HL-60/S4 (cell line): ENCODE results near the gene UBALD1.
"Not testable (repeated sequence)": the region's sequence is repeated elsewhere in the genome, so short reads cannot be mapped to it uniquely, and the experiment has no call there.

Source experiments
- in situ Hi-C: fragments of 300-500 bp; cut with MboI; formaldehyde crosslinking; loops from 2 replicates; pipeline ENCODE4 v1.14.3; 2022; ENCODE audit warnings: low sequenced_read_pairs

The UBALD1 gene

DNA sequence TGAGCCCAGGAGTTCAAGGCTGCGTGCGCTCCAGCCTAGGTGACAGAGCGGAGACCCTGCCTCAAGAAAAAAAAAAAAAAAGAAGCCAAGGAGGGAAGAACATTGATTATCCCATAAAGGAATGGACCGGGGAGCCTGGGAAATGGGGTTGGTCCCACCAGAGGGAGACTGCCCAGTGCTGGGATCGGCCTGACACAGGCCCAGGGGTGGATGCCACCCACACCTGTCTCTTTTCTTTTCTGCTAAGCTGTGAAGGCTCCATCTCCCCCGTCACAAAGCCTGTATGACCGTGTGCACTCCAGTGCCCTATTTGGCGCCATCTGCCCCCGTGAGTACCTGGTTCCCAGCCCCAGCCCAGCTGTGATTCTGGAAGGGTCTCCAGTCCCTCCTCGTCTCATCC, 15.7 kb downstream of the UBALD1 start:
- in situ Hi-C loops, result no loop called here

DNA sequence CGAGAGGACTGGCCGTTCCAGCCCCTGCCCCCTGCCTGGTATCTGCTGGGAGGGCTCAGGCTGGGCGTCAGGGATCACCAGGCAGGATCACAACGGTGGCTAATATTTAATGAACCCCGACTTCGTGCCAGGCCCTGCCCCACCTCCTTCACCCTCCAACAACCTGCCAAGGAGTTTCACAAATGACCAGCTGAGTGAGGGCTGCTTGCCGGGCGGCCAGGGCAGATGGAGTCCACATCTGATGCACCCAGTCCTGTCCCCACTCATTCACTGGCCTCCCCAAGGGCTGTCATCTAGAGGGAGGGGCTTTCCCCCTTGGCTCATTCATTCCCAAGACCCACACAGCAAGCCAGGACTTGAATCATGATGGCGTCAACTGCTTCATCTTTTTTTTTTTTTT, 17.5 kb downstream of the UBALD1 start:
- in situ Hi-C loops, result no loop called here

DNA sequence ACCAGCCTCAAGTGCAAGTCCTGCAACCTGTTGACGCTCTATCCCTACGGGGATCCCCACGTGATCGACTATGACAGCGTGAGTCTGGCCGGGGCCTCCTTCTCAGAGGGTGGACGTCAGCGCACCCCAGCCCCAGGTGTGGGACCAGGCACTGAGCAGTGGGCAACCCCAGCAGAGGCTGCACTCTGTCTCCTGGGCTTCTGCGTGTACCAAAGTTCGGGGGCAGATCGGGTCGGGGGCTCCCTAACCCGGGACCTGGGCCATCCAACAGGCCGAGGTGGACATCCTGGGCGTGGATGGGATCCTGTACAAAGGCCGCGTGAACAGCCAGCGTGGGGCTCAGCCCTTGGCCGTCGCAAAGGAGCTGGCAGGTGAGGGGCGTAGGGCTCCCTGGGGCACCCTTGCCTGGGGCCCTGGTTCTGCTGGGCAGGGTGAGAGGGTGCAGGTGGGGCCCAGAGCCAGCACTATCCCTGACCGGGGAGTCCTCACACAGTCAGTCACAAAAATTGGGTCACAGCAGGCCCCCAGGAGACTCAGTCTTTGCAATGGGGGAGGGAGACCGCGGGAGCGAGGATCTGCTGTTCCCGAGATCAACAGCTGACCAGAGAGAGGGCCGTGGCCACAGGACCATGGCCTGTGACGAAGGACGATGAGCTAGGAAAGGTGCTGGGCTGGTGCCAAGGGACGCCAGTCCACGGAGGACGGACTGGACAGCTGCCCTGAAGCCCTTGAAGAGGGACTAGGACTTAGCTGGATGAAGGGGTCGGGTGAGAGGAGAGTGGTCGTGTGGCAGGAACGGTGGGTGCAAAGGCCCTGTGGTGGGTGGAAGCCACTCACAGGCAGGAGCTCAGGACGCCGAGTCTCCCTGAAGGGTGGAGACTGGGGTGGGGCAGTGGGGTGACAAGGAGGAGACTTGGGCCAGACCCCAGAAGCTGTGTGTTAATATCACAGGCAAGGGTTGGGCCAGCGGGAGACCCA, 20.0 kb downstream of the UBALD1 start:
- in situ Hi-C loops, result no loop called here

DNA sequence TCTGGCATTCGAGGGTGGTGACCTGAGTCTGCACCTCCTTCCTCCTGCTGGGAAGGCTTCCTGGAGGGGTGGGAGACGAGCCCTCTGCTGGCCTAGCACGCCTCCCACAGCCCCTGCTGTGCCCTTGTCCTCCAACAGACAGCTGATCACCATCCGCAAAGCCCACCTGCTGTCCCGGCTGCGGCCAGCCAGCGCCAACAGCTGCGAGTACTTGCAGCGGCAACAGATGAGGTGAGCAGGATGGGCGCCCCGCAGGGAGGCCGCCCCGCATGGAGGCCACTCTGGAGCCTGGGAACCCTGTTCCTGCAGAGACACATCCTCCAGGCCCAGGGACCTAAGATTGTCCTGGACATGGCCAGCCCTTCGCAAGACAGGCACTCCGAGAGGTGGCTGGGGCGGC, 21.6 kb downstream of the UBALD1 start:
- in situ Hi-C loops, result no loop called here

DNA sequence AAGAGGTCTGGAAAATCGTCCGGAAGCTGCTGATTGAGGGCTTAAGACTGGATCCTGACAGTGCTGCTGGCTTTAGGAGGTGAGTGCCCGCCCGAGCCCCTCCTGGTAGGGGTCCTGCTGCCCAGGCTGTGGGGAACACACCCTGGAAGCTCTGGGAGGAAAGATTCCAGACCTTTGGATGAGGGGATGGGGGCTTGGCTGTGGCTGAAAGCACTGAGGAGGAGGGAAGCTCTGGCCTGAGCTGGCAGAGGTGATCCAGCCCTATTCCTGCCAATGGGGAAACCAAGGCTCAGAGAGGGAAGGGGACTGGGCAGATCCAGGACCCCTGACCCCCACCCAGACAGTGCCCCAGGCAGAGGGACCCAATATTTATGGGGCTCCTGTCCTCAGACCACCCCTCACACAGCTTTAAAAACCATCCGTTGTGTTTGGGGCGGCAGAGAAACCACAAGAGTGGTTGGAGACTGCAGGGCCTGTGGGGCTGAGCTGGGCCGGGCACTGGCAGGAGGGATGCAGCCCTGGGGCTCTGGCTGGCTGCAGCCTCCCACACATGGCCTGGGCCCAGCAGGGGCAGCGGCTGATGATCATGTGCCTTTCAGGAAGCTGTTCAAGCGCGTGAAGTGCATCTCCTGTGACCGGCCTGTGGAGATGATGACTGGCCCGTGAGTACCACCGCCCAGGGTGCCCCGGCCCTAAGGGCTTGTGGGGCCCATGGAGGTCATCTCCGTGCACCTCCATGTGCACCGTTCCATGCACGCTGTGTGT, 22.8 kb downstream of the UBALD1 start:
- in situ Hi-C loops, result no loop called here

DNA sequence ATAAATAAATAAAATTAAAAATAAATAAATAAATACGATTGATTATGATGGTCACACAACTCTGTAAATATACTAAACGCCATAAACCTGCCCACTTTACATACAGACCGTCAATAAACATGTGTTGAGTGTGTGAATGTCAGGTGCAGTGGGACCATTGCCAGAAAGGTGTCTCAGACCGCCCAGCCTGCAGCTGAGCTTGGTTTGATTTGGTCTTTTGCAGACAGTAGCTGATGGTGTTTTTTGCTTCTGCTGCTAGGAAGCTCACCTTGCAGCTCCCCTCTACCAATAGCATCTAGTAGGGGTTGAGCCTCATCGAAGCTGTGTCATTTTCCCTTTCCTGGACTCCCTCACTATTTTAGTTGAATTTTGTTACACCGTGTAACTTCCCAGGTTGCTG, 23.5 kb downstream of the UBALD1 start:
- in situ Hi-C loops, result no loop called here

DNA sequence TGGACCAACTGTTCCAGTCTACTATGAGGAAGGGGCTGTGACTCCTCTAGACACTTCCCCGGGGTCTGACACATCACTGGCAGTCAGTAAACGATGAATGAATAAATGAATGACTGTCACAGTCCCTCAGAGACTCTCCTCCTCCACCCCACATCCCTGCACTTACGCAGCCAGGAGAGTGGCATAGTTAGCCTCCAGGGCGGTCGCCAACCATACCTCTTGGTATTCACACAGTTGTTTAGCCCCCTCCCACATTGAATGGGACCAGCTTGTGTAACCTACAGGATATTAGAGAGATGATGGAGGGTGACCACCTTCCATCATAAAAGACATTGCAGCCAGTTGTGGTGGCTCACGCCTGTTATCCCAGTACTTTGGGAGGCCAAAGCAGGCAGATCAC, 25.7 kb downstream of the UBALD1 start:
- in situ Hi-C loops, result no loop called here

DNA sequence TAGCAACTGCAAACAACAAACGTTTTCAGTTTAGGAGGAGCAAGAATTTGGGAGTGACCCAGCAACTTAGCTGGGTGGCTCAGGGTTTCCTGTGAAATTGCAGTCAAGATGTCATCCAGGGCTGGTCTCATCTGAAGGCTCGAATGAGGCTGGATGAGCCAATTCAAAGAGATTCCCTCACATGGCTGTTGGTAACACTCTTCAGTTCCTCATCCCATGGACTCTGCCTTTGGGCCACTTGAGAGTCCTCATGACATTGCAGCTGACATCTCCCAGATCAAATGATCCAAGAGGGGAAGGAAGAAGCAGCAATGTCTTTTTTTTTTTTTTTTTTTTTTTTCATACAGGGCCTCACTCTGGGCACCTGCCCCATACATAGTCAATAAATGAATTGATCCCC, 26.3 kb downstream of the UBALD1 start:
- in situ Hi-C loops, result no loop called here

DNA sequence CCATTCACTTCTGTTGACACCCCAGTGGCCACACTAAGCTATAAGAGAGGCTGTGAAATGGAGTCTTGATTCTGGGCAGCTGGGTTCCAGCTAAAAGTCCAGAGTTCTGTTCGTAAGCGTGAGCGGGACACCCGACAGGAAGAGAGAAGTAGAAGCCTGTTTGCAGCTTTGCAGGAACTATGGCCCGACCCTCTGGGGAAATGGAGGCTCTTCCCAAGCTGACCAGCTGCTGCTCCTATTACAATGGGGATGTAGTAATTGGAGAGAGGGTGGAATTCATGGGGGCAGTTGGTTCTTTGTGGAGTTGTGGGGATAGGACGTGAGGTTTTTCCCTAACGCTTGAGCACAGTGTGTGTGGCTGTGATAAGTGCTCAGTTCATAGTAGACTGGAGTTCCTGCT, 28.4 kb downstream of the UBALD1 start:
- in situ Hi-C loops, result no loop called here

DNA sequence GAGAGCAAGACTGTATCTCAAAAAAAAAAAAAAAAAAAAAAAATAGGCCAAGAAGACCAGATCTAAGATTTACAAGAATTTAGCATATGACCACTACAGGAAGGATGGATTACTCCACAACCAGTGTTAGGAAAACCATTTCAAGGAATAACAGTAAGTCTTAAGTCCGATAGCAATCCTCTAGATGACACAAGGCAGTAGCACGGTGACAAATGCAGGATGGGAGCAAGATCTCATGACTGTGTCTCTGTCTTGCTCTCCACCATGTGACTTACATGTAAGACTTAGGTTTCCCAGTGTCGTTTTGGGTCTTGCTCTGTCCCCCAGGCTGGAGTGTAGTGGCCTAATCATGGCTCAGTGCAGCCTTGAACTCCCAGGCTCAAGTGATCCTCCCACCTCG, 30.8 kb downstream of the UBALD1 start:
- in situ Hi-C loops, result no loop called here

DNA sequence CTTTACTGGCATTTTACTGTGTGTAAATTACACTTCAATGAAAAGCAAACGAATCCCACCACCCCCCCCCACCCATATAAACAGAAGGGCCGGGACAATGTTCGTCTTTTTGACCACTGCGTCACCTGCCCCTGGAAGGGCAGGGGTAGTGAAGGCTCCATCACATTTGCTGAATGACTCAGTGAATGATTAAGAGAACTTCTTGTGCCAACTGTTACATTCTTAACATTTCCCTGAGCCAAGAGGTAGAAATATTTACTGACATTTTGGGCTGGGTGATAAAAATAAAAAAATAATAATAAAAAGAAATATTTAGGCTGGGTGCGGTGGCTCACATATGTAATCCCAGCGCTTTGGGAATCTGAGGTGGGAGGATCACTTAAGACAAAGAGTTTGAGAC, 34.4 kb downstream of the UBALD1 start:
- in situ Hi-C loops, result no loop called here

DNA sequence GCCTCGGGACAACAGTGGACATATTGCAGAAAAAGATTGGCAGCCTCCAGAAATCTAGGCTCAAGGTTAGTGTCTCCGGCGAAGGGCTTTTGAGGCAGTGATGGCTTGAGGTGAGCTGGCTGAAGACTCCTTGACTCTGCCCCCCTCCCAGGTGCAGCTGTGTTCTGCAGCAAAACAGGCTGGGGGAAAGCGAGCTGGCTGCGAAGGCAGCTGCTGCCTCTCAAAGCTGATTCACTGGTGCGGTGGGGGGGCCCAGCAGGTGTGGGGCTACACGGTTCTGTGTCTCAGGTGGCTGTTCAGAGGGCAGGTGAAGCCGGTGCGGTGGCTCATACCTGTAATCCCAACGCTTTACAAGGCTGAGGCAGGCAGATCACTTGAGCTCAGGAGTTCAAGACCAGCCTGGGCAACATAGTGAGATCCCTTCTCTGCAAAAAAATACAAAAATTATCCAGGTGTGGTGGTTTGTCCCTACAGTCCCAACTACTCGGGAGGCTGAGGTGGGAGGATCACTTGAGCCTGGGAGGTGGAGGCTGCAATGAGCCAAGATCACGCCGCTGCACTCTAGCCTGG, 35.6 kb downstream of the UBALD1 start:
- in situ Hi-C loops, result no loop called here

DNA sequence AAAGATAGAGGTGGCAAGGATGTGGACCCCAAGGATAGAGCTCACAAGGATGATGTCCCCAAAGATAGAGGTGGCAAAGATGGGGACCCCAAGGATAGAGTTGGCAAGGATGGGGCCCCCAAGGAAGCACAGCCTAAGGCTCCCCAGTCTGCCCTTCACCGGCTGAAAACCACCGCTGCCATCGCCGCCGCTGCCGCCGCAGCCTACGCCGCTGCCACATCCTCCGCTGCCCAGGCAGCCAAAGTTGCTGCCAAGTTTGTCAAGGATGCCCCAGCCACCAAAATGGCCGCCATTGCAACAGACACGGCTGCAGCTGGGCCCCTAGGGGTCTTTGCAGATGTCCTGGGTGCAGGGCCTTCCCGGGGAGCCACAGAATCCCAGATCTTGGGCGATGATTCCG, 38.7 kb downstream of the UBALD1 start:
- in situ Hi-C loops, result no loop called here

DNA sequence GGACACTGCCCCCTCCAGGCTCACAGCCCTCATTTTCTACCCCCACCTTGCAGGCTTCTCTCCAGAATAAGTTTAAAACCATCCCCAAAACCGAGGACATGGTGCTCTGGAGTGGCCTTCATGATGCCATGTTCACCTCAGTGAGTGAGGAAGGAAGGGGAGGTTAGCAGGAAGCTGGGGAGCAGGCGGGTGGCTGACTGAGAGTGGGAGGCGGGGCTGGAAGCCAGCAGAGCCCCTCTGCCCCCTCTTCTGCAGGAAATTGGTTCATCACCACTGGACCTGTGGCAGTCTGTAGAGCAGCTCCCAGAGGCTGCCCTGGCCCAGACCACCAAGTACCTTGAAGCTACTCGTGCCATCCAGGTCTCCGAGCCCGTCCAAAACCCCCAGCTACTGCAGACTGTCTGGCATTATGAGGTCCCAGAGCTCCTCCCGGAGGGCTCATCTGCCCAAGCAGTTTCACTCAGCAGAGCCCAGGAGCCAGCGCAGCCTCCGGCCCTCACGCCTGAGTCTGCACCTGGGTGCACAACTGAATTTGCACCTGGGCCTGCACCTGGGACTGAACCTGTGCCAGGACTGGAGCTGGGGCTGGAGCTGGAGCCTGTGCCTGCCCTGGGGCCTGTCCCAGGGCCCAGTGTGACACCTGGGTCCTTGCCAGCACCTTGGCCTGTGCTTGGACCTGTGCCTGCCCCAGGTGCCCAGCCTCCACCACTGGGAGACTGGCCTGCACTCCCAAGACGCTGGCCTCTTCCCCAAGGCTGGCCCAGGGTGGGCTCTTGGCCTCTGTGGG, 39.6 kb downstream of the UBALD1 start:
- in situ Hi-C loops, result no loop called here

DNA sequence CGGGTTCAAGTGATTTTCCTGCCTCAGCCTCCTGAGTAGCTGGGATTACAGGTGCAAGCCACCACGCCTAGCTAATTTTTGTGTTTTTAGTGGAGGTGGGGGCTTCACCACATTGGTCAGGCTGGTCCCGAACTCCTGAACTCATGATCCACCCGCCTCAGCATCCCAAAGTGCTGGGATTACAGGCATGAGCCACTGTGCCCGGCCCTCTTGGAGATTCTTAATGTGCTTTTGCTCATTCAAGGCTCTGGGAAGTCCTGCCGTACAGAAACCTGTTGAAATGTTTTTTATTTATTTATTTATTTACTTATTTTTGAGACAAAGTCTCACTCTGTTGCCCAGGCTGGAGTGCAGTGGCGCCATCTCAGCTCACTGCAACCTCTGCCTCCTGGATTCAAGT, 40.8 kb downstream of the UBALD1 start:
- in situ Hi-C loops, result not testable (repeated sequence)

DNA sequence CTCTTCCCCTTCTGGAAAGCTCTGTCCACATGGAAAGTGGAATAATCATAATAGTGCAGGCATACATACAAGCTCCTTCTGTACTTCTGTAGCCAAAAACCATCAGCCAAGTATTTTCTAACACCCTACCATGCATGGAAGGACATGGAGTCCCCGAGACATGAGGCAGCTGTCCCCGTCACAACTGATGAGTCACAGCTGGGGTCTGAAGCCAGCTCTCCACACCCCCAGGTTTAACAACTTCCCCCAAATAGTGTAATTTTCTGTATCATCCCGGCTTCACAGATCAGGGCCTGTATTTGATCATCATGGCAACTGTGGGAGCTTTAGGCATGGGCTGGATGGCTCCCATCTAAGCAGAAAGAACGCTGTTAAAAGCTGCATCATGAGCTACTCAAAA, 42.0 kb downstream of the UBALD1 start:
- in situ Hi-C loops, result no loop called here

DNA sequence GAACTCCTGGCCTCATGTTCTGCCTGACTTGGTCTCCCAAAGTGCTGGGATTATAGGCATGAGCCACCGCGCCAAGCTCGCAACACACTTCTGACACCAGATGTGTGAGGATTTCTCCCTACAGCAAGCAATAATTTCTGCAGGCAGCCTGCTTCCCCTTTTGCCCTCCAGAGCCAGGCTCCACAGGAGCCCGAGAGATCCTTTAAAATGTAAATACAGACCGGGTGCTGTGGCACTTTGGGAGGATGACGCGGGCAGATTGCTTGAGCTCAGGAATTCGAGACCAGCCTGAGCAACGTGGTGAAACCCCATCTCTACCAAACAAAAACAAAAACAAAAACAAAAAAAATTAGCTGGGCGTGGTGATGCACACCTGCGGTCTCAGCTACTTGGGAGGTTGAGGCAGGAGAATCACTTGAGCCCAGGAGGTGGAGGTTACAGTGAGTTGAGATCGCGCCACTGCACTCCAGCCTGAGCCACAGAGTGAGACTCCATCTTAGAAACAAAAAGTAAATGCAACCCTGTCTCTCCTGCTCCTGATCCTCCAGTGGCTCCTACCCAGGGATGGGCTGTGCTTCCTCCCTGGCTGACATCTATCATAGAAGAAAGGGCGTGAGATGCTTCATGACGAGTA, 43.9 kb downstream of the UBALD1 start:
- in situ Hi-C loops, result no loop called here

DNA sequence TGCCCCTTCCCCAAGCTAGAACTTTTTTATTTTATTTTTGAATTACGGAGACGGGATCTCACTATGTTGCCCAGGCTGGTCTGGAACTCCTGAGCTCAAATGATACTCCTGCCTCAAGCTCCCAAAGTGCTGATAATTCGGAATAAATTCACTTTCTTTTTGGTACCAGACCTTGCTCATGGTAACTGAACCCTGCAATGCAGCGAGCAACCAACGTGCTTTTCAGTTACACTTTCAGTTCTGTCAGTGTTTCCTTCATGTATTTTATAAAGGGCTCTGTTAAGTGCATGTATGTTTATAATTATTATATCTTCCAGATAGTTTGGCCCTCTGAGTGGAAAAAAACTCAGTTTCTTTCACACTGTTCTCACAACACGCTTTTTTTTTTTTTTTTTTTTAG, 44.6 kb downstream of the UBALD1 start:
- in situ Hi-C loops, result no loop called here

DNA sequence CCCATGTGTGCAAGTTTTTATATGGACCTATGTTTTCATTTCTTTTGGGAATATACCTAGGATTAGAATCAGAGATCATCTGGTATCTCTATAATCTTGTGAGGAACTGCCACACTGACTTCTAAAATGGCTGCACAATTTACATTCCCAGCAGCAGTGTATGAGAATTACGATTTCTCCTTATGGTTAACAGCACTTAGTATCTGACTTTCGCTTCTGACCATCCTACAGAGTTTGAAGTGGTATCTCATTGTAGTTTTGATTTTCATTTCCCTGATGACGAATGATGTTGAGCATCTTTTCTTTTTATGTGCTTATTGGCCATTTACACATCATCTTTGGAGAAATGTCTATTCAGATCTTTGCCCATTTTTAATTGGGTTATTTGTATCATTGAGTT, 48.5 kb downstream of the UBALD1 start:
- in situ Hi-C loops, result no loop called here

DNA sequence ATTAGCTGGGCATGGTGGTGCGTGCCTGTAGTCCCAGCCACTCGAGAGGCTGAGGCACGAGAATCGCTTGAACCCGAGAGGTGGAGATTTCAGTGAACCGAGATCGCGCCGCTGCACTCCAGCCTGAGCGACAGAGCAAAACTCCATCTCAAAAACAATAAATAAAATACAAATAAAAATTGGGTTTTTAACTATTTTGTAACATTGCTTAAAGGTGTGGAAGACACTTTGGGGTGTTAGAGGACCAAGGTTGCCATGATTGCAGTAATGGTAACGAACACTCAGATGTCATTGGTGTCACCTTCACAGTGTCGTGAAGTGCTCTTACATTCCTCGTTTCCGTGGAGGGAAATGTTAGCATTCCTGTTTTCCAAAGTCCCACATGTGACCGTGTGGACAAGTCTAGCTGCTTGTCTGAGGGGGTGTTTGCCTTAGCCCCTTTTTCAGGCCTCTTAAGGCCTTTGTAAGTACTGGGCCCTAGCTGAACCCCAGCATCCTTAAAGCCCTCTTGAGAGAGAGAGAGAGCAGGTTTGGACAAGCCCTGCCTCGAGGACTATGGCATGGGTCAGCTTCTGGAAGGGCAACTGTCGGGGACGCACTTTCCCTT, 49.9 kb downstream of the UBALD1 start:
- in situ Hi-C loops, result no loop called here
